Measurements from ENCODE around the gene HSPA1B. TPM values are rescaled to one million over a fixed set of nuclear protein-coding genes. Genes with fewer than 3 reads are reported as not detected.
A peak's percentile ranks its signal among the peaks of the same experiment; 100 is the strongest.
"Not testable (repeated sequence)": the region's sequence is repeated elsewhere in the genome, so short reads cannot be mapped to it uniquely, and the experiment has no call there.

Gene HSPA1B
- polyA plus RNA-seq (ENCODE audit: insufficient read length in 12 of 12), result 1,000 to 10,000 TPM in 1 of 12 donors, 100 to 1,000 TPM in 2, 10 to 100 TPM in 9; 28.3 to 1,034 (median 49.7) TPM
- long read RNA-seq, donor 1, transcript HSPA1B-201 (1 exons, 2,521 nt), result major isoform, 179 of 179 reads
- long read RNA-seq, donor 1, partial matches to known transcripts, result 0 of 179 reads
- long read RNA-seq, donor 1, other reads (novel, unspliced or antisense), result 0 of 179 reads
- long read RNA-seq, donor 2, transcript HSPA1B-201 (1 exons, 2,521 nt), result major isoform, 34 of 34 reads
- long read RNA-seq, donor 2, partial matches to known transcripts, result 0 of 34 reads
- long read RNA-seq, donor 2, other reads (novel, unspliced or antisense), result 0 of 34 reads
- long read RNA-seq, donor 3, transcript HSPA1B-201 (1 exons, 2,521 nt), result major isoform, 17 of 17 reads
- long read RNA-seq, donor 3, partial matches to known transcripts, result 0 of 17 reads
- long read RNA-seq, donor 3, other reads (novel, unspliced or antisense), result 0 of 17 reads
- long read RNA-seq, donor 4, transcript HSPA1B-201 (1 exons, 2,521 nt), result major isoform, 17 of 17 reads
- long read RNA-seq, donor 4, partial matches to known transcripts, result 0 of 17 reads
- long read RNA-seq, donor 4, other reads (novel, unspliced or antisense), result 0 of 17 reads
- long read RNA-seq, donor 5, transcript HSPA1B-201 (1 exons, 2,521 nt), result major isoform, 28 of 28 reads
- long read RNA-seq, donor 5, partial matches to known transcripts, result 0 of 28 reads
- long read RNA-seq, donor 5, other reads (novel, unspliced or antisense), result 0 of 28 reads
- long read RNA-seq, donor 6, transcript HSPA1B-201 (1 exons, 2,521 nt), result major isoform, 19 of 19 reads
- long read RNA-seq, donor 6, partial matches to known transcripts, result 0 of 19 reads
- long read RNA-seq, donor 6, other reads (novel, unspliced or antisense), result 0 of 19 reads
- long read RNA-seq, donor 7, transcript HSPA1B-201 (1 exons, 2,521 nt), result major isoform, 11 of 11 reads
- long read RNA-seq, donor 7, partial matches to known transcripts, result 0 of 11 reads
- long read RNA-seq, donor 7, other reads (novel, unspliced or antisense), result 0 of 11 reads
- long read RNA-seq, donor 8, transcript HSPA1B-201 (1 exons, 2,521 nt), result major isoform, 35 of 35 reads
- long read RNA-seq, donor 8, partial matches to known transcripts, result 0 of 35 reads
- long read RNA-seq, donor 8, other reads (novel, unspliced or antisense), result 0 of 35 reads
- long read RNA-seq, donor 9, transcript HSPA1B-201 (1 exons, 2,521 nt), result major isoform, 27 of 27 reads
- long read RNA-seq, donor 9, partial matches to known transcripts, result 0 of 27 reads
- long read RNA-seq, donor 9, other reads (novel, unspliced or antisense), result 0 of 27 reads
- long read RNA-seq, donor 10, transcript HSPA1B-201 (1 exons, 2,521 nt), result major isoform, 23 of 23 reads
- long read RNA-seq, donor 10, partial matches to known transcripts, result 0 of 23 reads
- long read RNA-seq, donor 10, other reads (novel, unspliced or antisense), result 0 of 23 reads
- long read RNA-seq, donor 11, transcript HSPA1B-201 (1 exons, 2,521 nt), result major isoform, 27 of 27 reads
- long read RNA-seq, donor 11, partial matches to known transcripts, result 0 of 27 reads
- long read RNA-seq, donor 11, other reads (novel, unspliced or antisense), result 0 of 27 reads

DNA sequence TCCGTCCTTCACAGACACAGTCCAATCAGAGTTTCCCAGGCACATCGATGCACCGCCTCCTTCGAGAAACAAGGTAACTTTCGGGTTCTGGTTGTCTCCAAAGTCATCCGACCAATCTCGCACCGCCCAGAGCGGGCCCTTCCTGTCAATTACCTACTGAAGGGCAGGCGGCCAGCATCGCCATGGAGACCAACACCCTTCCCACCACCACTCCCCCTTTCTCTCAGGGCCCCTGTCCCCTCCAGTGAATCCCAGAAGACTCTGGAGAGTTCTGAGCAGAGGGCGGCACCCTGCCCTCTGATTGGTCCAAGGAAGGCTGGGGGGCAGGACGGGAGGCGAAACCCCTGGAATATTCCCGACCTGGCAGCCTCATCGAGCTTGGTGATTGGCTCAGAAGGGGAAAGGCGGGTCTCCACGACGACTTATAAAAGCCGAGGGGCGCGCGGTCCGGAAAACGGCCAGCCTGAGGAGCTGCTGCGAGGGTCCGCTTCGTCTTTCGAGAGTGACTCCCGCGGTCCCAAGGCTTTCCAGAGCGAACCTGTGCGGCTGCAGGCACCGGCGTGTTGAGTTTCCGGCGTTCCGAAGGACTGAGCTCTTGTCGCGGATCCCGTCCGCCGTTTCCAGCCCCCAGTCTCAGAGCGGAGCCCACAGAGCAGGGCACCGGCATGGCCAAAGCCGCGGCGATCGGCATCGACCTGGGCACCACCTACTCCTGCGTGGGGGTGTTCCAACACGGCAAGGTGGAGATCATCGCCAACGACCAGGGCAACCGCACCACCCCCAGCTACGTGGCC, at the start of gene HSPA1B:
Gene HSPA1B (plus strand): TSS at position 453 of the 794 bp plus-strand sequence. CDS start 213 bp downstream, at position 666.
- peak; percentile 99 for DNase-seq

DNA sequence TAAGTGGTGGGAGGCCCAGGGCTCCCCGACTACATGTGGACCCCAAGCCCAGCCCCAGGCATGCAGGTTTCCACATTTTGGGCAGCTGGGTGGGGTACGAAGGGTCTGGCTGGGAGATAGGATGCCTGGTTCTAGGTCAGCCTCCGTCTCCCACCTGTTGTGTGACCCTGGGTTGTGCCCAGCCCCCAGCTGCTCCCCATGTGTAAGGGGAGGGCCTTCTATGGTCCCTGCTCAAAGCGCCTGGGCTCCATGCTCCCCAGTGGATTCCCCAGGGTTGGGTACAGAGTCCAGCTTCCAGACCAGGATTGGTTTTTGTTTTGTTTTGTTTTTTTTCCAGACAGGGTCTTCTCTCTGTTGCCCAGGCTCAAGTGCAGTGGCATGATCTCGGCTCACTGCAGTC, 49.3 kb upstream of the HSPA1B start:
- no peak for DNase-seq

DNA sequence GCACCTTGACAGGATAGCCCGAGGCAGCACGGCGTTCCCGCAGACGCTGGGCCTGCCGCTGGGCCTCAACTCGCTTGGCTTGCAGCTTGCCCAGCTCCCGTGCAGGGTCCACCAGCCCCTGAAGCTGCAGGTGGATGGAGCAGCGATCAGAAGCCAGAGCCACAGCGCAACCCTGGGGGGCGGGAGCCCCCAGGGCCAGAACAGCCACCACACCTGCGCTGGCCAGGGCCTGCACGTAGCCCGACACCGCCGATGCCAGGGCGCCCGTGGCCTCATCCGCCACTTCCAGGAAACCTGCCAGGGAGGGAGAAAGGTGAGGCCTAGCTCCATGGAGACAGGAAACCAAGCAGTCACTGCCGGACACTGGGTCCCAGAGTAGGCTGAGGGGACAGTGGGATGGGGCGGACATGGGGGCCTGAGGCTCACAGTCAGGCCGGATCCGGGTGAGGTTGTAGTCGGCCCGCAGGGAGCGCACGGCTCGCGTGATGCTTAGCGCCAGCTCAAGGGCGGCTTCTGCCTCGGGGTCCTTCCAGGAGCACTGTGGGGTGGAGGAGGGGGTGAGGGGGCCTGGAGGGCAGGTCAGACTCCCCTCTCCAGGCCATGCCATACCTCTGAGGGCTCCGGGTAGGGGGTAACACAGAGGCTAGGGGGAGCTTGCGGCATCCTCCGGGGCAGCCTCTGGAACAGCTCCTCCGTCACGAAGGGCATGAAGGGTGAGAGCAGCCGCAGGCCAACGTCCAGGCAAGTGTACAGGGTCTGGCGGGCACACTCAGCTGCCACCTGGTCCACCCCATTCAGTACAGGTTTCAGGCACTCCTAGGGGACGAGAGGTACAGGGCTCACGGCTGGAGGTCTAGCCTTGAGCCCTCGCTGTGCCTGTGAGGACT, 48.3 kb upstream of the HSPA1B start:
- DNase-seq, result no peak

DNA sequence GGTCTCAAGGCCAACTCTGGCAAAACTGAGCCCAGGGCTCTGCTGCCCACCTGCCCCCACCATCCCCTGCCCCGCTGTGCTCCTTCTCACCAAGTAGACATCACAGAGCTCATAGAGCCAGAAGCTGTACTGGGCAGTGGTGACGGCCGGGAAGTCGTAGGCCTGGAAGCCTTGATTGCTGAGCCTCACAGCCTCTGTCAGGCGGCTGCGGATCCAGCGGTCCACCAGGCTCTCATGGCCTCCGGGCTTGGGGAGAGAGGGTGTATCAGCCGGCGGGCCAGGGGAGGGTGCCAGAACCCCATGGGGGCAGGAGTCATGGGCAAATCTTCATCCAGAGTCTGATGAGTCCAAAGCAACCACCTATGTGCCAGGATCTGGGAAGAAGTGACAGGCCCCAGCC, 47.6 kb upstream of the HSPA1B start:
- no peak for DNase-seq

DNA sequence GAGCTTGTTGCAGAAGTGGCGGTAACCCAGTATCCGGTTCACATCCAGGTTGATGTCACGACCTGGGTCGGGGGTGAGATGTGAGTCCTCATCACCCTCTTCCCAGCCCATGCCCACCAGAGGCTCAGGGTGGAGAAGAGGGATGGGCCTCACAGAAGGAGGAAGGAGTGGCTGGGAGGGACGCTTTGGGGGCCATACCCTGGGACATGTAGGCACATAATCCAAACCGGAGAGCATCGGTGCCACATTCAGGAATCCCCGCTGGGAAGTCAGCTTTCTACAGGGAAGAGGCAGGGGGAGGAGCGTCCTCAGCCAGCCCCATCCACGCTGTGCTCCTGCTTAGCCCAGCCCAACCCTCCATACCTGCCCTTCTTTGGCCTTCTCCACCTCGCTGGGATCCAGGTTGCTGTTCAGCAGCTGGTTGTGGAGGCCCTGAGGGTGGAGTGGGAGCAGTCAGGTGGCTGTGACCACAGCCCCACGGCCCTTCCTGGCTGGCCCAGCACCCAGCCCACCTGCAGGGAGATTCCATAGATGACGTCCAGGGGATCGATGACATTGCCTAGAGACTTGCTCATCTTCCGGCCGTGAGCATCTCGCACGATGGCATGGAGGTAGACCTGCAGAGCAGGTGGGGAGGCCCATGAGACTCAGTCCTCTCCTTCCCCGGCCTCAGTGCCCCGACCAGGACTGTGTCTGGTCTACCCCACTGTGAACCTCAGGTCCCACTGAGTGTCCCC, 46.9 kb upstream of the HSPA1B start:
- DNase-seq, result no peak

DNA sequence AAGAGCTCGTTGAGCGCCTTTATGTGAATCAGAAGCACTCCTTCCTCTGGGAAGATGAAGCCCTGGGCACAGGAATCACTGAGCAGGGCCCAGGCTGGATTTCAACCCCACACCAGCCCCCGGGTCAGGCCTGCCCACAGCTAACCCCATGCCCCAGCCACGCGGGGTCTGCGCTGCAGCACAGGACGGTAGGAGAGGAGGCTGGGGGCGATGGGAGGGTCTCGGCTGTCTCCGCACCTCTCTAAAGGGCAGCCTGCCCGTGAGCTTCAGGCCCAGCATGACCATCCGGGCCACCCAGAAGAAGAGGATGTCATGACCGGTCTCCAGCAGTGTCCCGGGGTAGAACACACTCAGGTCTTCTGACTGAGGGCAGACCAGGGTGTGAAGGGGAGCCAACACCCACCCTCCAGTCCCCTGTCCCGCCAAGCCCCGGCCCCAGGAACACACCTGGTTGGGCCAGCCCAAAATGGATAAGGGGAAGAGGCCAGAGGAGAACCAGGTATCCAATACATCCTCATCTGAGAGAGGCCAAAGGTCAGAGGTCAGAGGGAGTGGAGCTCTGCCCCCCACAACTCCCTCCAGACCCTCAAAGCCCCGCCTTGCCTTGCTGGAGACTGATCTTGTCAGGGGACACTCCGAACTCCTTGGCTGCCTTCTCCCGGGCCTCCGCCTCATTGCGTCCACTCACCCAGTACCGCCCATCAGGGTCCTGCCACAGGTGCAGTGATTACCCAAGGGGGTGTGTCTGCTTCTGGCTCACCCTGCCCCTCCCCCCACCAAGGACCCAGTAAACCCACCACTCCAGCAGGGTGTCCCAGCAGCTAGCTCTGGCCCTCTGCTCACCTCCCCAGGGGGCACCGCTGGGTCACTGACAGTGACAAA, 46.1 kb upstream of the HSPA1B start:
- no peak for DNase-seq

DNA sequence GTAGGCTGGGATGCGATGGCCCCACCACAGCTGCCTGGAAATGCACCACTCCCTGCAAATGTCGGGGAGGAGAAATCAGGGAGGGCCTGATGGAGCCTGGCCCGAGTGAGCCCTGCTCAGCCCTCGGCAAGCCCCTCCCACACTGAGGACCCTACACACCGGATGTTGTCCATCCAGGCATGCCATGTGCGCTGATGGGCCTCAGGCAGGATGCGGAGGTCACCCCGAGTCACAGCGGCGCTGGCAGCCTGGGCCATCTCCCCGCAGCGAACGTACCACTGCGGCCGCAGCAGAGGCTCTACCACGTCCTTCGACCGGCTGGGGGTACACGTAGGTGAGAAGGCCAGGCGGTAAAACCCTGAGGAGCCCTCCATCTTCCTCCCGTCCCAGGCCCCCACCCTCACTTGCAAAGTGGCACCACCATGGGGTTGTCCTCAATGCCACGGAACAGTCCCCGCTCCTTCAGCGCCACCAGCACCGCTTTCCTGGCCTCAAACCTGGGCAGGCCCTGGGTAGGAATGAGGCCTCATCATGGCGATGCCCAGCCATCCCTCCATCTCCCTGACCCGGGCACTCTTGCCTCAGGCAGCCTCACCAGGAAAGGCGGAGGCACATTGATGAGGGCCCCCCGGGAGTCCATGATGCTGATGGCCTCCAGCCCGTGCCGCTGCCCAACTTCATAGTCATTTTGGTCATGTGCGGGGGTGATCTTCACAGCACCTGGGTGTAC, 45.2 kb upstream of the HSPA1B start:
- DNase-seq, result no peak

DNA sequence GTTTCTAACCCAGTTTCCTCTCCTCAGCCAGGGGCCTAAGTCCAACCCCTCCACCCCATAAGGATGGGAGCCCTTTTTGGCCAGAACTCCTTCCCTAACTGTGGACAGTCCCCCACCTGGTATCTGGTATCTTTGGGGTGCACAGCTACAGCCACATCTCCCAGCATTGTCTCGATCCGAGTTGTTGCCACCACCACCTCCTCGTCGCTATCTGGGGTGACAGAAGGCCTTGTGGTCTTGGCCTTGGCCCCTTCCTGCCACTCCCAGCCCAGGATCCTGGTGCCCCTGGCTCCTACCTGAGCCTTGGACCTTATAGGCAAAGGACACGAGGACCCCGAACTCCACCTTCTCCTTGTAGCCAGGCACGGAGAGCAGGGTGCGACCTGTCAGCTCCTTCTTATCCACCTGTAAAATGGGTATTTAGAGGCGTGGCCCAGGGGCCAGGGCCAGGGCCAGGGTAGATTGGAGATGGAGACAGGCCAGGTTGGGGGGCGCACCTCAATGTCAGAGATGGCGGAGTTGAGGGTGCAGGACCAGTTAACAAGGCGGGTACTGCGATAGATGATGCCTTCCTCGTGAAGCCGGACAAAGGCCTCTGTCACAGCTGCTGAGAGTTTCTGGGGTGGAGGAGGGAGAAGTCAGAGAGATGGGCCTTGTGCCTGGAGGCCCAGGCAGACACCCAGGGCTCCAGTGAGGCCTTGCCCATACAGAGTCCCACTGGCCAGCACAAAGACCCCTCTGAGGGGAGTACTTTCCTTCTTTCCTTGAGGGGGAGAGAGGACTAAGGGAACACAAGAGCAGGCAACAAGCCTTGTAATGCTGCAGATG, 43.2 kb upstream of the HSPA1B start:
- DNase-seq, result no peak

DNA sequence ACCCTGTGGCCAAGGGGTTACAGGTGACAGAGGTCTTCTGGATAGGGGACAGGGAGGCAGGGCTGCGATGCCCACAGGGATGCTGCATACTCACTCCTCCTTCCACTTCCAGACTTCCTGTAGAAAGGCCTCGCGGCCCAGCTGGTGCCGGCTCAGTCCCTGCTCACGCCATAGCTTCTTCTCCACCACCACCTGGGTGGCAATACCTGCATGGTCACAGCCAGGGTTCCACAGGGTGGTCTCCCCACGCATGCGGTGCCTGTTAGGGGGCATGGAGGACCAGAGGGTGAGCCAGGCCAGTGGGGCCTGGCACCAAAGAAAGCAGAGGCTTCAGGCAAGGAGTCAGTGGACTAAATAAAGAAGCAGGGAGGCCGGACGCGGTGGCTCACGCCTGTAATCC, 42.1 kb upstream of the HSPA1B start:
- DNase-seq, result no peak

DNA sequence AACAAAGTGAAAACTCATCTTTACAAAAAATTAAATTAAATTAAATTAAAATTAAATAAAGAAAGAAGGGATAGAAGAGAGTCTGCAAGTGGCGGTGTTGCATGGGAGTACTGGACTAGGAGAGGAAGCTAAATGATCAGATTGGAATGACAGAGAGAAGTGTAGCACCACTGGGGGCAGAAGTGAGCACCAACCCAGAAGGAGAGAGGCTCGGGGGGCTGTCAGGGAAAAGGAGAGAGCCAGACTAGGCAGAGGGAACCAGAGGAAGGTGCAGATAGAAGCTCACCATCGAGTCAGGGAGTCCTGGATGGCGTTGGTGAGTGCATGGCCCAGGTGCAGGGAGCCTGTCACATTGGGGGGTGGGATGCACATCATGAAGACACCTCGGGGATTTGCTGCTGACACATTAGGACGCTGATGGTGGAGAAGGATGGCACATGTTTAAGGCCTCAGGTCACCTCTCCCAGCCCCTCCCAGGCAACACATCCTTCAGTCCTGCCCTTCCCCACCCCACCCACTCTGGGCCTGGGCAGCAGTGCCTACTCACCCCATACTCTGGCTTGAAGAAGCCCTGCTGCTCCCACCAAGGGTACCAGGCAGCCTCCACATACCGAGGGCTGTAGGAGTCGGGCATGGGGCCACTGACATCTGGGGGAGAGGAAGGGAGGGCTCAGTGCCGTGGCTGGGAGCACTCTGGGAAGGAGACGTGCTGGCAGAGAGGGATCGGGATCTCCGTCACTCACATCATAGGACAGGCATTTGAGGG, 36.0 kb upstream of the HSPA1B start:
- DNase-seq, result peak; percentile 46

DNA sequence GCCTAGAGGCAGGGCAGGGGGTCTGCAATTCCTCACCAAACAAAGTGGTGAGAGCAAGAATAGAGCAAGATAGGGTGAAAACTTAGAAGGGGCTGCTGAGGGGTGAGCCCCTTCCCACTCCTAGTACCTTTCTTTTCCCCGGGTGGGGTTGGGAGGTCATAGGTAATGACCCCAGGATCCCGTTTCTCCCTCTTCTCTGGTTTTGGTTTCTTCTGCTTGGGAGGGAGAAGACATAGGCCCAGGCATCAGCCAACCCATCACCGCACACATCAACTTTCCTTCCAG, 35.5 kb upstream of the HSPA1B start:
- no peak for DNase-seq

DNA sequence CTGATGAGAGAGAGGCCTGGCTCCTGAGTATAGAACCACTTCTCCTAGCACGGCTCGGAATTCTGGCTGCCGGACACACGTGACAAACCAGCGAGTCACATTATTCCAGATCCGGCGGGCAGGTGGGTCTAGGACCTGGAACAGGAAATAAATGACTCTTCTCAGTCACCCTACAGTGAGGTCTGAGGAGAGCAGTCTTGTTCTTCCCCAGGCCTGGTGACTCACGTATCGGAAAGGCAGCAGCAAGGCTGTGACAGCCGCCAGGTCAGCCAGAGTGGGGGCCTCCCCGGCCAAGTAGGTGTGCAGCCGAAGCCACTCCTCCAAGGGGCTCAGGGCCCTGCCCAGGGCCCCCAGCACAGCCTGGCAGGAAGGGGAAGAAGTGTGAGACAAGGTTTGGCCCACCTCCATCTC, 34.8 kb upstream of the HSPA1B start:
- no peak for DNase-seq

DNA sequence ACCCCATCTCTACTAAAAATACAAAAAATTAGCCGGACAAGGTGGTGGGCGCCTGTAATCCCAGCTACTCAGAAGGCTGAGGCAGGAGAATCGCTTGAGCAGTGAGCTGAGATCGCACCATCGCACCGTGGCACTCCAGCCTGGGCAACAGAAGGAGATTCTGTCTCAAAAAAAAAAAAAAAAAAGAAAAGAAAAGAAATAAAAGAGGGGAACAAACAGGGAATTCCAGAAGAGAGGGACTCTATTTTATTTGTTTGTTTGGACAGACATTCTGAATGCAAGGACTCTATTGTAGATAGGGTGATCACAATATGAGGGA, 33.7 kb upstream of the HSPA1B start:
- not testable (repeated sequence) for DNase-seq

DNA sequence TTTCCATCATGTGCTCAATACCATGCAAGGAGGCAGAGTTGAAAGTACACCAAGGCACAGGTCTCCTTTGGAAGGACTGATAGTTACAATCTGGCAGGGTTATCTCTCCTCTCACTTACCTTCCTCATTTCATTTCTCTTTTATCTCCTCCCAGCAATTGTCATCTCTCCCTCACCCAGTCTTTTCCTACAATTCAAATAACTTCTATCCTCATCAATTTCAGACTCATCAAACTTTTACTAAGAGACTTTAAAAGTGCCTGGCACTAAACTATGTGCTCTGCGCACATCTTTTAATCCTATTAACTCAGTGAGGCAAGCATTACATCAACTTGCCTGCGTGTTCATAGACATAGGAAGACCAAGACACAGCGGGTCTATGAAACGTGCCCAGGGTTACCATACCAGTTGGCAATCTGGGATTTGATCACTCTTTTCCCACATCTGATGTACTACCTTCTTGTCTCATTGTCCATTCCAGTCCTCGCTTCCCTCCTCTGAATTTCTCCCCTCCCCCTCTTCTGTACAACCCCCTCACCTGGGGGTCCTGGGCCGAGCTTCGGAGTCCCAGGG, 33.2 kb upstream of the HSPA1B start:
- DNase-seq, result peak; percentile 17

Measured in muscle of arm (tissue), 14 donors.